GM19193 (cell line): ENCODE measurements around the gene CHMP1A.

Source experiments
- POLR2A ChIP-seq: IDR thresholded peaks from 4 replicates; pipeline ENCODE4 v1.6.1; 2011; ENCODE audit not compliant: insufficient read depth, insufficient read length; ENCODE audit errors: extremely low read depth

CHMP1A gene

GRCh38 chr16:89604764-89605163 is 52.7 kb downstream of the CHMP1A start:
- TF ChIP-seq POLR2A: no peak

- TF ChIP-seq POLR2A: no peak
Measured at GRCh38 chr16:89602952-89603590, 54.4 kb downstream of the CHMP1A start.

GRCh38 chr16:89602273-89602951 is 55.1 kb downstream of the CHMP1A start:
- TF ChIP-seq POLR2A: no peak

- no peak for TF ChIP-seq POLR2A
Measured at GRCh38 chr16:89601906-89602272, 55.6 kb downstream of the CHMP1A start.

- TF ChIP-seq POLR2A: no peak
Measured at GRCh38 chr16:89600956-89601355, 56.6 kb downstream of the CHMP1A start.

- TF ChIP-seq POLR2A: no peak
Measured at GRCh38 chr16:89600427-89600826, 57.1 kb downstream of the CHMP1A start.

GRCh38 chr16:89599902-89600301 is 57.6 kb downstream of the CHMP1A start:
- no peak for TF ChIP-seq POLR2A

GRCh38 chr16:89599451-89599858 is 58.1 kb downstream of the CHMP1A start:
- no peak for TF ChIP-seq POLR2A

- TF ChIP-seq POLR2A: no peak
Measured at GRCh38 chr16:89598199-89598598, 59.3 kb downstream of the CHMP1A start.

GRCh38 chr16:89596957-89597649 is 60.4 kb downstream of the CHMP1A start:
- no peak for TF ChIP-seq POLR2A

- no peak for TF ChIP-seq POLR2A
Measured at GRCh38 chr16:89596061-89596689, 61.3 kb downstream of the CHMP1A start.

GRCh38 chr16:89595330-89596060 is 62.0 kb downstream of the CHMP1A start:
- no peak for TF ChIP-seq POLR2A
